Retina (tissue), 1 donor: ENCODE data around the gene P3H1.
A peak's percentile ranks its signal among the peaks of the same experiment; 100 is the strongest.
"Not testable (repeated sequence)": the region's sequence is repeated elsewhere in the genome, so short reads cannot be mapped to it uniquely, and the experiment has no call there.

ENCODE experiments used
- DNase-seq: peaks from one replicate; pipeline ENCODE4 v3.0.0-alpha.2; 2016

Gene P3H1

GRCh38 chr1:42742617-42743316 lies 24.1 kb downstream of the P3H1 start:
- DNase-seq, result no peak

GRCh38 chr1:42742141-42742540 lies 24.7 kb downstream of the P3H1 start:
- DNase-seq, result no peak

GRCh38 chr1:42741706-42742105 lies 25.1 kb downstream of the P3H1 start:
- no peak for DNase-seq

- peak; percentile 55 for DNase-seq
These were observed 25.8 kb downstream of the P3H1 start for GRCh38 chr1:42740851-42741580.

GRCh38 chr1:42739753-42740700 lies 26.8 kb downstream of the P3H1 start, which contains the start of gene CLDN19:
CLDN19 (minus strand) TSS chr1:42740236; CDS start chr1:42740063, 173 bp downstream.
- peak; percentile 54 for DNase-seq

- no peak for DNase-seq
These were observed 28.1 kb downstream of the P3H1 start for GRCh38 chr1:42738678-42739226.

- DNase-seq, result no peak
These were observed 28.7 kb downstream of the P3H1 start for GRCh38 chr1:42737986-42738677.

GRCh38 chr1:42737257-42737656 lies 29.6 kb downstream of the P3H1 start:
- DNase-seq, result no peak

- DNase-seq, result no peak
These were observed 30.1 kb downstream of the P3H1 start for GRCh38 chr1:42736571-42737200.

- no peak for DNase-seq
These were observed 30.7 kb downstream of the P3H1 start for GRCh38 chr1:42736152-42736551.

- no peak for DNase-seq
These were observed 31.2 kb downstream of the P3H1 start for GRCh38 chr1:42735477-42736105.

- no peak for DNase-seq
These were observed 31.8 kb downstream of the P3H1 start for GRCh38 chr1:42735056-42735455.

GRCh38 chr1:42734201-42735035 lies 32.4 kb downstream of the P3H1 start:
- DNase-seq, result no peak

GRCh38 chr1:42733415-42734200 lies 33.2 kb downstream of the P3H1 start:
- no peak for DNase-seq

- no peak for DNase-seq
These were observed 34.6 kb downstream of the P3H1 start for GRCh38 chr1:42732126-42732680.

- DNase-seq, result no peak
These were observed 35.2 kb downstream of the P3H1 start for GRCh38 chr1:42731585-42731984.

- no peak for DNase-seq
These were observed 35.8 kb downstream of the P3H1 start for GRCh38 chr1:42730988-42731387.

- no peak for DNase-seq
These were observed 36.8 kb downstream of the P3H1 start for GRCh38 chr1:42730002-42730401.

- DNase-seq, result not testable (repeated sequence)
These were observed 41.0 kb downstream of the P3H1 start for GRCh38 chr1:42725820-42726219.
